OCI-LY3 (cell line): ENCODE measurements around the gene CD200.

Experiments used
- H2AFZ ChIP-seq: fragments of 200-600, 300-600 bp; shearing (Covaris generic); 2 replicates; pipeline ENCODE4 v1.6.0; 2014; ENCODE audit warnings: antibody characterized with exemption, low read depth, low read length
- H3K27ac ChIP-seq: fragments of 200-600, 300-600 bp; sonication (generic); 2 replicates; pipeline ENCODE4 v1.5.1; 2014; ENCODE audit warnings: mild to moderate bottlenecking, low read length, moderate library complexity, mixed read lengths
- H3K27me3 ChIP-seq: fragments of 200-600, 300-600 bp; sonication (generic); 2 replicates; pipeline ENCODE4 v1.6.1; 2014; ENCODE audit warnings: low read depth, low read length, mixed read lengths
- H3K36me3 ChIP-seq: fragments of 200-600, 300-600 bp; sonication (generic); replicated peaks from 2 replicates; pipeline ENCODE3; 2014; ENCODE audit warnings: low read depth, low read length, mixed read lengths
- H3K4me1 ChIP-seq: fragments of 300-600, 200-600 bp; sonication (generic); 2 replicates; pipeline ENCODE4 v1.6.1; 2014; ENCODE audit warnings: low read length, mixed read lengths
- H3K4me2 ChIP-seq: fragments of 200-600, 300-600 bp; sonication (generic); 2 replicates; pipeline ENCODE4 v1.6.1; 2014; ENCODE audit warnings: low read length, mixed read lengths
- H3K4me3 ChIP-seq: fragments of 300-600, 200-600 bp; sonication (generic); 2 replicates; pipeline ENCODE4 v1.5.1; 2014; ENCODE audit warnings: antibody characterized with exemption, mild to moderate bottlenecking, low read length, moderate library complexity
- H3K79me2 ChIP-seq: fragments of 300-600, 200-600 bp; shearing (Covaris generic); 2 replicates; pipeline ENCODE4 v1.6.1; 2014; ENCODE audit warnings: mild to moderate bottlenecking, low read length, mixed read lengths
- H3K9ac ChIP-seq: fragments of 300-600, 200-600 bp; shearing (Covaris generic); 2 replicates; pipeline ENCODE4 v1.6.0; 2014; ENCODE audit warnings: mild to moderate bottlenecking, low read length, moderate library complexity
- H3K9me3 ChIP-seq: fragments of 200-600, 300-600 bp; shearing (Covaris generic); 2 replicates; pipeline ENCODE4 v1.6.1; 2014; ENCODE audit warnings: low read length, mixed read lengths; ENCODE audit not compliant: insufficient read depth
- H4K20me1 ChIP-seq: fragments of 200-600, 300-600 bp; sonication (generic); 2 replicates; pipeline ENCODE4 v1.6.1; 2016; ENCODE audit warnings: low read length, mixed read lengths; ENCODE audit not compliant: insufficient read depth
- EZH2phosphoT487 ChIP-seq: fragments of 200-600 bp; shearing (Covaris generic); IDR thresholded peaks from 2 replicates; pipeline ENCODE4 v1.6.1; 2018; ENCODE audit warnings: antibody characterized with exemption, mixed run types, low read depth
- TF ChIP-seq, protein P1 (sequence below): fragments of 200-600, 300-600 bp; sonication (generic); IDR thresholded peaks from 2 replicates; pipeline ENCODE4 v1.5.1; 2014; ENCODE audit warnings: antibody characterized with exemption, low read length, low read depth

CD200 gene

DNA sequence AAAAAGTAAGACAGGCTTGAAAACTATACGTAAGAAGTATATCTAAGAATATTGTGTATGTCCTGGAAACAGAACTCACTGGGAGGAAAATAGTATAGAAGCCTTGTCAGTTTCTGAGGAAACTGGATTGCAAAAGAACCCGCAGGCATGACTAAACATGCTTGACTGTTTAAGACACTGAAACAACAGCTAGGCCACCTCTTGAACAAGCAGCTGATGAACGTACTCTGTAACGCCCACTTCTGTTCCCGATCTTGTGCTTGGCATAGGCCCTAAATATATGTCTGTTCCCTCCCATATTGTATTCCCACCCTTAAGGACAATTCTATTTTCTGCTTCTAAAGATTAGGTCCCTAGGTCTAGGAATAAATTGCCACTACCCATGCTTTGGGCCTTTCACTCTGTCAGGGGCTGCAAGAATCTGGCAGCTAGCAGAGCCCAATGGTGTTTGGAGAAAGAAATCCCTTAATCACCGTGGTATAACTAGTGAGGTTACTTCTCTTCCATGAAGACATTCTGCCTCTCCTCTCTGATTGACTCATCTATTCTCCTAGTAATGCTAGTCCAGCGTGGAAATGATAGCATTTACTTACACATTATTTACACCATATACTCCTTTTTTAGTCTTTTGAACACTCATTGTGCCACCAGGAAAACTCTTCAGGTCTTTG, 46.2 kb downstream of the CD200 start:
- Histone ChIP-seq H3K4me3 (no peak overlapping the region), H3K4me1 (no peaks in the 10 kb centered on the region), H3K36me3 (no peaks in the 10 kb centered on the region), H3K27ac (no peak overlapping the region), H2AFZ (no peak overlapping the region), H3K4me2 (no peak overlapping the region), H3K79me2 (no peaks in the 10 kb centered on the region), H4K20me1 (no peaks in the 10 kb centered on the region), H3K9me3 (no peaks in the 10 kb centered on the region), H3K27me3 (no peaks in the 10 kb centered on the region), H3K9ac (no peak overlapping the region)
- no peak for TF ChIP-seq EZH2phosphoT487
- TF ChIP-seq, protein P1, sequence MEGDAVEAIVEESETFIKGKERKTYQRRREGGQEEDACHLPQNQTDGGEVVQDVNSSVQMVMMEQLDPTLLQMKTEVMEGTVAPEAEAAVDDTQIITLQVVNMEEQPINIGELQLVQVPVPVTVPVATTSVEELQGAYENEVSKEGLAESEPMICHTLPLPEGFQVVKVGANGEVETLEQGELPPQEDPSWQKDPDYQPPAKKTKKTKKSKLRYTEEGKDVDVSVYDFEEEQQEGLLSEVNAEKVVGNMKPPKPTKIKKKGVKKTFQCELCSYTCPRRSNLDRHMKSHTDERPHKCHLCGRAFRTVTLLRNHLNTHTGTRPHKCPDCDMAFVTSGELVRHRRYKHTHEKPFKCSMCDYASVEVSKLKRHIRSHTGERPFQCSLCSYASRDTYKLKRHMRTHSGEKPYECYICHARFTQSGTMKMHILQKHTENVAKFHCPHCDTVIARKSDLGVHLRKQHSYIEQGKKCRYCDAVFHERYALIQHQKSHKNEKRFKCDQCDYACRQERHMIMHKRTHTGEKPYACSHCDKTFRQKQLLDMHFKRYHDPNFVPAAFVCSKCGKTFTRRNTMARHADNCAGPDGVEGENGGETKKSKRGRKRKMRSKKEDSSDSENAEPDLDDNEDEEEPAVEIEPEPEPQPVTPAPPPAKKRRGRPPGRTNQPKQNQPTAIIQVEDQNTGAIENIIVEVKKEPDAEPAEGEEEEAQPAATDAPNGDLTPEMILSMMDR = no peak

DNA sequence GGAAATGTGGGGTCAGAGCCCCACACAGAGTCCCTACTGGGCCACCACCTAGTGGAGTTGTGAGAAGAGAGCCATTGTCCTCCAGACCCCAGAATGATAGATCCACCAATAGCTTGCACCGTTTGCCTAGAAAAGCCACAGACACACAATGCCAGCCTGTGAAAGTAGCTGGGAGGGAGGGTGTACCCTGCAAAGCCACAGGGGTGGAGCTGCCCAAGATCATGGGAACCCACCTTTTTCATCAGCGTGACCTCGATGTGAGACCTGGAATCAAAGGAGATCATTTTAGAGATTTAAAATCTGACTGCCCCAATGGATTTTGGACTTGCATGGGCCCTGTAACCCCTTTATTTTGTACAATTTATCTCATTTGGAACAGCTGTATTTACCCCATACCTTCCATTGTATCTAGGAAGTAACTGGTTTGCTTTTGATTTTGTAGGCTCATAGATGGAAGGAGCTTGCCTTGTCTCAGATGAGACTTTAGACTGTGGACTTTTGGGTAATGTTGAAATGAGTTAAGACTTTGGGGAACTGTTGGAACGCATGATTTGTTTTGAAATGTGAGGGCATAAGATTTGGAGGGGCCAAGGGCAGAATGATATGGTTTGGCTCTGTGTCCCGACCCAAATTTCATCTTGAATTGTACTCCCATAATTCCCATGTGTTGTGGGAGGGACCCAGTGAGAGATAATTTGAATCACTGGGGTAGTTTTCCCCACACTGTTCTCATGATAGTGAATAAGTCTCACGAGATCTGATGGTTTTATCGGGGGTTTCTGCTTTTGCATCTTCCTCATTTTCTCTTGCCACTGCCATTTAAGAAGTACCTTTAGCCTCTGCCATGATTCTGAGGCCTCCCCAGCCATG, 49.0 kb downstream of the CD200 start:
- H3K9me3 ChIP-seq = no peaks in the 10 kb centered on the region
- no peak overlapping the region for H3K27ac ChIP-seq
- H3K4me3 ChIP-seq = no peak overlapping the region
- H3K27me3 ChIP-seq = no peaks in the 10 kb centered on the region
- no peak for TF ChIP-seq EZH2phosphoT487
- TF ChIP-seq, protein P1 = no peak
- H3K4me1 ChIP-seq = no peaks in the 10 kb centered on the region
- no peaks in the 10 kb centered on the region for H3K36me3 ChIP-seq
- H3K9ac ChIP-seq = no peak overlapping the region
- no peaks in the 10 kb centered on the region for H3K79me2 ChIP-seq
- no peaks in the 10 kb centered on the region for H4K20me1 ChIP-seq
- no peak overlapping the region for H2AFZ ChIP-seq
- H3K4me2 ChIP-seq = no peak overlapping the region

DNA sequence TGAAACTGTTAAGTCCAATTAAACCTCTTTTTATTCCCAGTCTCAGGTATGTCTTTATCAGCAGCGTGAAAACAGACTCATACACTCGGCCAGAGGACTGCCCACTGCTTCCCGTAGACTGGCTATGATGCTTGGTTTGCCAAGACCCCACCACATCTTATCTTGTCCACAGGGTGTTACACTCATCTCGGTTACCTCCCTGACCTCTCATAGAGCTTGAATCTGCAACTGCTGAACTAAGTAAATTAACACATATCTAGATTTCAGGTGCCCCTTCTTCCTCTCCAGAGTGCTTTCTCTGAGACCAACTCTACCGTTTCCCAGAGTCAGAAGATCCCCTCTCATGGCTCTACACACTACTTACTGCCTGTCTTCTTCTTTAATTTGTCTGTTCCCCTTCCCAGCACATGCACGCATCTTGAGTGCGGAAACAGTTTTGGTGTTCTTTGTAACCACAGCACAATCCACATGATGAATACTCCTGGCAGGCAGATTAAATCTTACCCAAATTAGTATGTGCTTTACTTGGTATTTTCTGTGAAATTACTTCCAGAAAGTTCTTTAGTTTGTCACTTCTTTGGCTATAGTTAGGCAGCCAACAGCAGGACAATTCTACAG, 49.7 kb downstream of the CD200 start:
- Histone ChIP-seq H3K4me3 (no peak overlapping the region), H3K79me2 (no peaks in the 10 kb centered on the region), H3K4me2 (no peak overlapping the region), H3K9ac (no peak overlapping the region), H3K27me3 (no peaks in the 10 kb centered on the region), H3K4me1 (no peaks in the 10 kb centered on the region), H3K27ac (no peak overlapping the region), H3K9me3 (no peaks in the 10 kb centered on the region), H2AFZ (no peak overlapping the region), H4K20me1 (no peaks in the 10 kb centered on the region), H3K36me3 (no peaks in the 10 kb centered on the region)
- no peak for TF ChIP-seq EZH2phosphoT487
- TF ChIP-seq, protein P1 = no peak

DNA sequence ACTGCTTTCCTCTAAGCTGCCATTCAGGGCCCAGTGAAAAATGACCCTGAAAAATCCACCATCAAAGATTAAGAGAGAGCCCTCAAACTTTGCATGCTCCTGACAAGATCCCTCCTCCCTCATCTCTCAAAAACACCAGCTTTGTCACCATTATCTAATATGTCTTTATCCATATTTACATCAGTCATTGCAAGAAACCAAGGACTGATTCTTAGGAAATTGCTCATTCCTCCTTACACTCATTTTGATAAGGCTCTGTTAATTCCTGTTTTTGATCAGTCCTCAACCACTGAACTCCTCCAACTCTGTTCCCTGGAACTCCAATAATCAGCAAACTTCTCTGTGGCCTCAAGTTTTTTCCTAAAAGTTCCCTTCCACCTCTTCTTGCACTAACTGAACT, 51.8 kb downstream of the CD200 start:
- no peaks in the 10 kb centered on the region for H3K27me3 ChIP-seq
- H3K27ac ChIP-seq = no peak overlapping the region
- H2AFZ ChIP-seq = no peak overlapping the region
- H3K9me3 ChIP-seq = no peaks in the 10 kb centered on the region
- no peak overlapping the region for H3K9ac ChIP-seq
- TF ChIP-seq, protein P1 = no peak
- TF ChIP-seq EZH2phosphoT487 = no peak
- H3K4me2 ChIP-seq = no peak overlapping the region
- no peaks in the 10 kb centered on the region for H3K4me1 ChIP-seq
- no peaks in the 10 kb centered on the region for H4K20me1 ChIP-seq
- H3K4me3 ChIP-seq = no peak overlapping the region
- H3K36me3 ChIP-seq = no peaks in the 10 kb centered on the region
- H3K79me2 ChIP-seq = no peaks in the 10 kb centered on the region
